Kidney epithelial cell (primary cell): Measurements from ENCODE around the gene HYPK. TPM values are rescaled to one million over a fixed set of nuclear protein-coding genes. Genes with fewer than 3 reads are reported as not detected.

Source experiments
- DNase-seq: peaks from one replicate; pipeline ENCODE4 v3.0.0-alpha.2; 2010; ENCODE audit warnings: low read depth
- H3K27me3 ChIP-seq: 2 replicates; pipeline ENCODE4 v1.6.0; 2011; ENCODE audit warnings: low read length; ENCODE audit not compliant: control insufficient read depth, insufficient read depth
- H3K36me3 ChIP-seq: 2 replicates; pipeline ENCODE4 v1.5.1; 2011; ENCODE audit warnings: low read length; ENCODE audit not compliant: control insufficient read depth, insufficient read depth
- H3K4me3 ChIP-seq: 2 replicates; pipeline ENCODE4 v1.5.1; 2011; ENCODE audit warnings: low read depth, mild to moderate bottlenecking, control low read depth, low read length
- total RNA-seq: library from RNA; depleted of rRNA; stranded (reverse); fragments of >200 nt; gene quantifications from 2 replicates; pipeline ENCODE4 v1.2.3, GENCODE V29; 2015
- TF ChIP-seq, protein P1 (sequence below): IDR thresholded peaks from 2 replicates; pipeline ENCODE4 v1.5.1; 2011; ENCODE audit warnings: mild to moderate bottlenecking, moderate library complexity, low read length, control low read depth, inconsistent platforms; ENCODE audit not compliant: insufficient read depth, poor library complexity, severe bottlenecking

The HYPK gene, protein sequence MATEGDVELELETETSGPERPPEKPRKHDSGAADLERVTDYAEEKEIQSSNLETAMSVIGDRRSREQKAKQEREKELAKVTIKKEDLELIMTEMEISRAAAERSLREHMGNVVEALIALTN
- total RNA-seq: 5.6 and 8.1 TPM in 2 replicates

DNA sequence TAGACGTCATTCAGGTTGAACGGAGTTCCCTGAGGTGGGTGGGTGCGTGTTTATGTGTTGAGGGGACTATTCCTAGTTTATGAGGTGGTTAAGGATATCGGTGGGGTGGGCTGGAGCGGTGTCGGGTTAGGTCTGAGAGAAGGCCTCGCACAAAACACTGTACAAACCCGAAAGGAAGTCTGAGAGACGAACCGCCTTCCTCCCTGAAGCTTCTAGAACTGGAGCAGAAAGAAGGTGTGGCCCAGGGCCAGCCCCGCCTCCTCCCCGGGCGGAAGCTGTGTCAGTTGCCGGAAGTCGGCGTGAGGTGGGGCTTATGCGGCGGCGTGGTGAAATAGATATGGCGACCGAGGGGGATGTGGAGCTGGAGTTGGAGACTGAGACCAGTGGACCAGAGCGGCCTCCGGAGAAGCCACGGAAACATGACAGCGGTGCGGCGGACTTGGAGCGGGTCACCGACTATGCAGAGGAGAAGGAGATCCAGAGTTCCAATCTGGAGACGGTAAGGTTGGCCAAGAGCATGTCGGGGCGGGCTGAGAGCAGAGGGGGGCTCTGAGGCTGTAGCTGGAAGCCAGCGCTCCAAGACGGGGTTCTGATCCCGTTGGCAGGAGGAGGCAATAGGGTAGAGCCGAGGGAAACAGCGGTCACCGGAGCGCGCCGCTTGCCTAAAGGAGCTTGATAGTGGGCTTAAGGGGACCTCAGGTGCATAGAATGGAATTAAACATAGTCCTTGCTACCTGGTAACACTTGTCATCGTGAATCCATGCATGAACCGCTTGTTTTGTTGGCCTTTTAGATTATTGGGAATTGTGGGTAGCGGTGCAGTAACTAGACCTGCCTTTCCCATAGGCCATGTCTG lies at the start of gene HYPK:
Gene HYPK (plus strand): TSS at position 314 of the 856 bp plus-strand sequence. CDS start 24 bp downstream, at position 338.
- TF ChIP-seq, protein P1, sequence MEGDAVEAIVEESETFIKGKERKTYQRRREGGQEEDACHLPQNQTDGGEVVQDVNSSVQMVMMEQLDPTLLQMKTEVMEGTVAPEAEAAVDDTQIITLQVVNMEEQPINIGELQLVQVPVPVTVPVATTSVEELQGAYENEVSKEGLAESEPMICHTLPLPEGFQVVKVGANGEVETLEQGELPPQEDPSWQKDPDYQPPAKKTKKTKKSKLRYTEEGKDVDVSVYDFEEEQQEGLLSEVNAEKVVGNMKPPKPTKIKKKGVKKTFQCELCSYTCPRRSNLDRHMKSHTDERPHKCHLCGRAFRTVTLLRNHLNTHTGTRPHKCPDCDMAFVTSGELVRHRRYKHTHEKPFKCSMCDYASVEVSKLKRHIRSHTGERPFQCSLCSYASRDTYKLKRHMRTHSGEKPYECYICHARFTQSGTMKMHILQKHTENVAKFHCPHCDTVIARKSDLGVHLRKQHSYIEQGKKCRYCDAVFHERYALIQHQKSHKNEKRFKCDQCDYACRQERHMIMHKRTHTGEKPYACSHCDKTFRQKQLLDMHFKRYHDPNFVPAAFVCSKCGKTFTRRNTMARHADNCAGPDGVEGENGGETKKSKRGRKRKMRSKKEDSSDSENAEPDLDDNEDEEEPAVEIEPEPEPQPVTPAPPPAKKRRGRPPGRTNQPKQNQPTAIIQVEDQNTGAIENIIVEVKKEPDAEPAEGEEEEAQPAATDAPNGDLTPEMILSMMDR: no peak
- Histone ChIP-seq H3K27me3 (no peaks in the 10 kb centered on the region), H3K4me3 (peak within 1 kb of the TSS; percentile 98), H3K36me3 (peaks cover 5% of the 10 kb centered on the region)
- no peak for DNase-seq

DNA sequence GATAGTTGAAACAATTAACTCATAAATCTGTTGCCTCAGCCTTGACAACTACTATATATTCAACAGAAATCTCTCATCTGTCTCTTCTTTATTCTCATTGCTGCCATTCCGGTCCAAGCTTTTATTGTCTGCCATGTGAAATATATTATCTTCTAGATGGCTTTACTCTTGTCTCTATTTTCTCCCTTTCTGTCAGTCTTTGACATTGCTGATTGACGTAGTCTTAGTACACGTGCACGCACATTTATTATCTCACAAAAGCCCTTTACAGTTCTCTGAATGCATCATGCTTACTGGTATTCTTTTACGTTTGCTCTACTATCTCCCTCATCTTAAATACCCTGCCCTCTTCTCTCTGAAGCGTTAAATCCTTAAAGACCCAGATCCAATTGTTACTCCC lies 48.5 kb upstream of the HYPK start:
- DNase-seq: no peak
- H3K4me3 ChIP-seq: no peak overlapping the region
- H3K36me3 ChIP-seq: no peaks in the 10 kb centered on the region
- TF ChIP-seq, protein P1: no peak
- no peaks in the 10 kb centered on the region for H3K27me3 ChIP-seq

DNA sequence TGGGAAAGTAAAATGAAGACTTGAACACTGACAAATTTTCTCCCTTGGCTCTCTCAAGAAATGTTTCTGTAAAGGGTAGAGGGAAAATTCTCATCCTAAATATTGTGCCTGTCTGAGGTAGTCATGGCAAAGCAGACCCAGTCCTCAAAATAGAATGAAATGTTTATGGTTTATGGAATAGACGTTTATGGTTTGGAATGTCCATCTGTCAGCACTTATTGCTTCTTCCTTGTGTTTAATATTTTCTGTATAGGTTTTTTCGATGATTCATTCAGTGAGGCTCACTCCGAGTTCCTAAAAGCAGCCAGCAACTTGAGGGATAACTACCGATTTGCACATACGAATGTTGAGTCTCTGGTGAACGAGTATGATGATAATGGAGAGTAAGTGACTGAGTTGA lies 37.6 kb upstream of the HYPK start:
- H3K27me3 ChIP-seq: no peaks in the 10 kb centered on the region
- H3K4me3 ChIP-seq: no peak overlapping the region
- TF ChIP-seq, protein P1: no peak
- DNase-seq: no peak
- no peaks in the 10 kb centered on the region for H3K36me3 ChIP-seq

DNA sequence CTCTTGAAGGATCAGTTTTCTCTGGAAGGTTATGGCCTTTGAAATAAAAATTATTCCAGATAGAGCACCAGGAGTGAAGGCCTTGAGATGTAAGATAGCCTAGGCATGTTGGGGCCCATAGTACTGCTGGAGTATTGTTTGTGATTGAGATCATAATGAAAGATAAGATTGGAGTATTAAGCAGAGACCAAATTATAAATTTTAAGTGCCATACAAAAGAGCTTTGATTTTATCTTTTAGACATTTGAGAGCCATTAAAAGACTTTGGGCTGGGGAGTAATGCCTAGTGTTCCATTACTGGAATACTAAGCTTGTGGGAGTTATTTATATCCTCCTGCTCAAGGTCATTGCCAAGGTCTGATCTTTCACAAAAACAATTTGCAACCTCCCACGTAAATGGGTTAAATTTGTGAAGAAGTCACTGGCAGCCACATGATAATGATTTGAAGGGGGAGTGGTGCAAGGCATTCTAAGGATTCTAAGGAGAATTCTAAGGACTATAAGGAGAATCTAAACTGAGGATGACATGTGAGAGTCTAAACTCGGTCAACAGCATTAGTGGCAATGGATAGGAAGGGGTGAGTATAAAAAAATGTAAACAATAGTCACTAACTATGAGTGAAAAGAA lies 36.5 kb upstream of the HYPK start:
- H3K36me3 ChIP-seq: no peaks in the 10 kb centered on the region
- no peak overlapping the region for H3K4me3 ChIP-seq
- no peak for DNase-seq
- H3K27me3 ChIP-seq: no peaks in the 10 kb centered on the region
- TF ChIP-seq, protein P1: no peak

DNA sequence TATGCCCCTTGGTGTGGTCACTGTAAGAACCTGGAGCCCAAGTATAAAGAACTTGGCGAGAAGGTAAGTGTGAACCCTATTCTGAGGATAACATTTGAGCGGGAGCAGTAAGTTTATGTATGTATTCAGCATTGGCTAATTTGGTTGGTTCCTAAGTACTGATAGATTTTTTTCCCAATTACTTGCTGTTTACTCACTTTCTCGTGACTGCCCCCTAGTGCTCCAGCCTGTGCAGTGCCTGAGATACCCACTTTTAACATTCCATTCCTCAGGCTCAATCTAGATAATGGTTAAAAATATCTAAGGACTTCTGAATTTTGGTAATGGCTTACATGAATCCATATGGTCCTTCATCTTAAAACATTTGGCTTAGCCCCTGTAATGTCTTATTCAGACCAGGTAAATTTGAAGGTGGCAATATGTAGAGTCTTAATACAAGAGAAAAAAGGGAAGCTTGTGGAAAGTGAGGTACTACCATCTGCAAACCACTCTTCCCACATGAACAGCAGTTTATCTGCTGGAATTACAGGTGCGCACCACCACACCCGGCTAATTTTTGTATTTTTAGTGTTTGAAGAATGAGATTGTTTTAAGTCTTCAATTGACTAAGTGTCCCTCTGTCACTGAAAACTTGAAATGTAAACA lies 30.7 kb upstream of the HYPK start:
- DNase-seq: no peak
- Histone ChIP-seq H3K27me3 (no peaks in the 10 kb centered on the region), H3K4me3 (no peak overlapping the region), H3K36me3 (peaks cover 1% of the 10 kb centered on the region)
- TF ChIP-seq, protein P1: peak; percentile 90
